Measurements from ENCODE around the gene BPIFB6.

GRCh38 chr20:33062825-33063149 is 31.3 kb downstream of the BPIFB6 start:
- TF ChIP-seq POLR2A (IDR thresholded peaks at IDR 0.05) (no peak), POLR2AphosphoS5 (IDR thresholded peaks at IDR 0.05) (no peak)
